Cardiac fibroblast (primary cell): Measurements from ENCODE around the gene LYRM7.
A peak's percentile ranks its signal among the peaks of the same experiment; 100 is the strongest.
"Not testable (repeated sequence)": the region's sequence is repeated elsewhere in the genome, so short reads cannot be mapped to it uniquely, and the experiment has no call there.

Experiments
- DNase-seq, 2 donors: peaks; one replicate each; pipeline versions ENCODE4 v3.0.0 to v3.0.0-alpha.2; 2010; ENCODE audit warnings: low read depth in 2 of 2
- H3K4me3 ChIP-seq, 2 donors: replicated peaks in 1 of 2; 1 replicate in 1 of 2; 2 replicates in 1 of 2; pipeline ENCODE4 v1.5.1; 2011; ENCODE audit warnings: low read depth in 2 of 2, low read length in 2 of 2, mild to moderate bottlenecking in 2 of 2, moderate library complexity in 1 of 2
- CTCF ChIP-seq: IDR thresholded peaks from one replicate; pipeline ENCODE4 v1.5.1; 2011; ENCODE audit warnings: low read depth, mild to moderate bottlenecking, low read length, inconsistent platforms

LYRM7 gene

GRCh38 chr5:131171276-131171810, 599 bp downstream of the LYRM7 start:
- no peak for DNase-seq
- TF ChIP-seq CTCF, result no peak
- peak overlapping the region; percentile 67 for H3K4me3 ChIP-seq

GRCh38 chr5:131180407-131180806, 9.7 kb downstream of the LYRM7 start:
- H3K4me3 ChIP-seq, result no peak overlapping the region
- TF ChIP-seq CTCF, result no peak
- DNase-seq, result no peak

- no peak for DNase-seq
- H3K4me3 ChIP-seq, result no peak overlapping the region
- no peak for TF ChIP-seq CTCF
Observed at GRCh38 chr5:131182839-131183238, 12.1 kb downstream of the LYRM7 start.

GRCh38 chr5:131185523-131186104, 14.9 kb downstream of the LYRM7 start:
- H3K4me3 ChIP-seq, result no peak overlapping the region
- no peak for DNase-seq
- no peak for TF ChIP-seq CTCF

GRCh38 chr5:131186561-131187256, 16.0 kb downstream of the LYRM7 start:
- H3K4me3 ChIP-seq, result no peak overlapping the region
- DNase-seq, result peak in 1 of 2 donors; percentile 45
- TF ChIP-seq CTCF, result no peak

- TF ChIP-seq CTCF, result no peak
- no peak overlapping the region for H3K4me3 ChIP-seq
- DNase-seq, result peak; percentile 47 to 69
Observed at GRCh38 chr5:131193106-131193505, 22.4 kb downstream of the LYRM7 start.

- not testable (repeated sequence) for DNase-seq, H3K4me3 ChIP-seq
Observed at GRCh38 chr5:131193897-131194296, 23.2 kb downstream of the LYRM7 start.
